ENCODE measurements around the gene KIF1A. TPM values are rescaled to one million over a fixed set of nuclear protein-coding genes. Genes with fewer than 3 reads are reported as not detected.
"Not testable (repeated sequence)": the region's sequence is repeated elsewhere in the genome, so short reads cannot be mapped to it uniquely, and the experiment has no call there.

Gene KIF1A
- polyA plus RNA-seq, 1 donor = 4.4 TPM

GRCh38 chr2:240716130-240716798, 103.8 kb downstream of the KIF1A start:
- no peak for DNase-seq

- no peak for DNase-seq
These were observed 105.0 kb downstream of the KIF1A start for GRCh38 chr2:240714747-240715725.

- no peak for DNase-seq
These were observed 105.9 kb downstream of the KIF1A start for GRCh38 chr2:240713928-240714746.

DNA sequence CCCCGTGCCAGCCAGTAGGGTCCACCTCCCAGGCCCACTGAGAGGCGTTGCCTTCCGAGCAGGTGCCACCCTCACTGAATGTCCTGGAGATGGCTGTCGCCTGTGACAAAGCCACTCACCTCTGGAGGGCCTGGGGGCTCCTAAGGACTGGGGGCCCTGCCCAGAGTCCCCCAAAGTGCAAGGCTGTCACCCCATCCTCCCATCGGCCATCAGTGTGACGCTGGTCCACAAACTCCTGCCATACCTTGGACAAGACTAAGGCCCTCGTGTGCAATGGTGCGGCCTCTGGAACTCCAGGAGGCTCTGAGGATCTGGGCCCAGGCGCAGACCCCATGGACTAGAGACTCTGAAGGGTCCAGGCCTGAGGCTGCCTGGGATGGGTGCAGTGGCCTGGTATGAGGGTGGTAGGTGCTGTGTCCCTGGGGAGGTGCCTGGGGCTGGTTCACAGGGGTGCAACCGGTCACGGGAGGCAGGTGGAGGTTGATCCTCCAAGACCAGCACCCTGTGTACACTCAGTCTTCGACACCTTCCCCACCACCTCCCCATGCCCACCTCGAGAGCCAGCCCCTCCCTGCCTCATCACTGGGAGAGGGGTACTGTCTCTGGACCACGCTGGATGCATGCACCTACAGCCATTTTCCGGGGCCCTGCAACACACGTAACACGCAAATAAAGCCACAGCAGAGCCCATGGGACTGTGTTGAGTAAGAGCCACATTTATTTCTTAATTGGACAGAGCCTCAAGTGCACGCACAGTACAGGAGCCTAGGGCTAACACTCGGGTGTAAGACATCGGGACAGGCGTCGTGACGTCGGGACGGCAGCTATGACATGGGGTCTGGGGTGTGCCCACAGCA, 106.7 kb downstream of the KIF1A start:
- no peak for DNase-seq

DNA sequence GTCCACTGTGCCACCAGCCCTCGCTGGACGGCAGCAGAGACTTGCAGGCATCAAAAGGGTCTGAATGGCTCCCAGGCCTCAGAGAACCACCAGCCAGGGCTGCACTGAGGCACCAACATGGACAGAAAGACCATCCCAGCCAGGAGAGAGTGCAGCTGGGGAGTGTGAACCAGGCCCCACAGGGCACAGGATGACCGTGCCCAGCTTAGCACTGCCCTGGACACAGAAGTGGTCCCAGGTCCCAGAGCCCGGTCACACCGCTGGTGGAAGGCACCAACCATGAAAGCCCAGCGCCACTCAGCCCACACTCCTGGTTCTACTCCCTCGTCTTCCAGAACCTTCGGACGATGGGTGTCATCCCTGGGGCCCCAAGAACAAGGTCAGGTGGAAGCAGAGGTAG, 107.9 kb downstream of the KIF1A start:
- DNase-seq = no peak

- no peak for DNase-seq
These were observed 108.3 kb downstream of the KIF1A start for GRCh38 chr2:240711701-240712100.

- DNase-seq = no peak
These were observed 108.7 kb downstream of the KIF1A start for GRCh38 chr2:240711296-240711695.

GRCh38 chr2:240708457-240708856, 111.6 kb downstream of the KIF1A start:
- no peak for DNase-seq

- DNase-seq = no peak
These were observed 112.2 kb downstream of the KIF1A start for GRCh38 chr2:240707821-240708220.

DNA sequence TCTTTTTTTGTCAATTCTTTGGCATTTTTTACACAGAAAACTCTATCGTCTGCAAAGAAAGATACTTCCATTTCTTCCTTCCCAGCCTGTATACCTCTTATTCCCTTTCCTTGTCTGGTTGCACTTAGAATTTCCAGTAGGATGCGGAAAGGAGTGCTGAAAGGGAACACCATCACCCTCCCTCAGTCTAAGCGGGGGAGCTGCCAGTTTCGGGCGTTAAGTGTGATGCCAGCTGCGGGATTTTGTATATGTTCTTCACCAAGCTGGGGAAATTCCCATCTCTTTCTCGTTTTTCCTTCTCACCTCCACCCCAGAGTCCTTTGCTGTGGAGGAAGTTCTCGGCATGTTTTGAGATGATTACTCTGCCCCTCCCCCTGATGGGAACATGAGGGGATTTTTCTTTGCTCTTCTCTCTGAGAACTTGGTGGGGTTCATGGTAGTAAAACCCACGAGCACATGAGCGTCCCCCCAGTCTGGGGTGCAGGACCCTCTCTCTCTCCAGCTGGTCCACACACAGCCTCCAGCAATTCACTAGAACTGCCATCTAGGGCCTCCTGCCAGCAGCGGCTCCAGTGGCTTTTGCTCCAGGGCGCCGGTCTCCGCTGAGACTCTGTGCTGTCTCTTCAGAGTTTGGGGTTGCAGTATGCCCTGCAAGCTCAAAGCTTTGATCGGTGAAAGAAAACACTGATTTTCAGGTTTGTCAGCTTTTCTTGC, 112.8 kb downstream of the KIF1A start:
- no peak for DNase-seq

- DNase-seq = no peak
These were observed 114.7 kb downstream of the KIF1A start for GRCh38 chr2:240705204-240705791.

- no peak for DNase-seq
These were observed 115.4 kb downstream of the KIF1A start for GRCh38 chr2:240704651-240705050.

GRCh38 chr2:240703417-240704341, 116.3 kb downstream of the KIF1A start:
- DNase-seq = no peak

GRCh38 chr2:240702640-240703011, 117.4 kb downstream of the KIF1A start:
- DNase-seq = no peak

DNA sequence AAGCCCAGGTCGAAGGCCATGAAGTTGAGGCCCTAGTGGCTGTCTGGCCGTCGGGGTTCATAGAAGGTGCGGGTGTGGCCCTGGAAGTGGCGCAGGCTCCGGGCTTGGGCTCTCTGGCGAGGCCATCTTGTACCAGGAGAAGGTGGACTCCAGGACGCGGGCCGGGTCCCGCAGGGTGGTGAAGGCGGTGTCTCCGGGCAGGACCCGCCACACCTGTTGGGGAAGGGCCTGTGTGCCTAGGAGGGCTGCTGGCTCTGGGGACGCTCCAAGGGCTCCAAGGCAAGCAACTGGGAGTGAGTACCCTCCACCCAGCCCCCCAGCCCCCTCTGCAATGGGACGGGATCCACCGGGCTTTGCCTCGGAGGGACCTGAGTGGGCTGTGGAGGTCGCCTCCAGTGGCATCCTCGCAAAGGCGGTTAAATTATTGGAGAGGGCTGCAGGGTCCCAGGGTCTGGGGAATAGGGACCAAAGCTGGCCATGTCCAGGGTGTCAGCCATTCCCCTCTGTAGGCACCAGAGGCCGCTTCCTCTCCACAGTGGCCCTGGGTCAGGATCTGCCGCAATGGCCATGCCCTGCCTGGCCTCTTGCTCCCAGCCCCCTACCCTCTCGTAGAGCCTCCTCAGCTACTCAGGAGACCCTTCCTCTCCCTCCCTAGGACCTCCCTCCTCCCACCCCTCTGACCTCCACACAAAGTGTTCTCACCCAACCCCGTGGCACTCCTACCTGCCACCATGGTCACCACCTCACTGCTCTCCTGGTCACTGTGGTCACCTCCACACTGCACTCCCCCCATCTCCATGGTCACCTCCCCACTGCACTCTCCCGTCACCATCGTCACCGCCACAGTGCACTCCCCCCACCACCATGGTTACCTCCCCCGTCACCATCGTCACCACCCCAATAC, 118.0 kb downstream of the KIF1A start:
- no peak for DNase-seq

GRCh38 chr2:240701091-240701735, 118.8 kb downstream of the KIF1A start:
- DNase-seq = no peak

GRCh38 chr2:240700616-240701015, 119.4 kb downstream of the KIF1A start:
- not testable (repeated sequence) for DNase-seq

- DNase-seq = not testable (repeated sequence)
These were observed 120.2 kb downstream of the KIF1A start for GRCh38 chr2:240699835-240700234.

Data from hindlimb muscle (tissue), 1 donor.